ENCODE measurements around the gene BTC. TPM values are rescaled to one million over a fixed set of nuclear protein-coding genes. Genes with fewer than 3 reads are reported as not detected.

Gene BTC
- total RNA-seq, 1 donor from 2014 or later = 0.20 TPM

GRCh38 chr4:74751247-74751646 is 43.1 kb downstream of the BTC start:
- no peaks in the 10 kb centered on the region for H3K36me3 ChIP-seq (ENCODE audit: insufficient read depth, low read length)
- H2AFZ ChIP-seq (ENCODE audit: low read depth, low read length) = no peak overlapping the region
- no peak for DNase-seq (ENCODE audit: low read depth)
- no peaks in the 10 kb centered on the region for H3K4me1 ChIP-seq (ENCODE audit: insufficient read depth, low read length)
- H4K20me1 ChIP-seq (ENCODE audit: insufficient read depth, low read length) = no peaks in the 10 kb centered on the region
- H3K79me2 ChIP-seq (ENCODE audit: insufficient read depth, low read length) = no peaks in the 10 kb centered on the region
- no peak for FAIRE-seq
- TF ChIP-seq, protein P1, sequence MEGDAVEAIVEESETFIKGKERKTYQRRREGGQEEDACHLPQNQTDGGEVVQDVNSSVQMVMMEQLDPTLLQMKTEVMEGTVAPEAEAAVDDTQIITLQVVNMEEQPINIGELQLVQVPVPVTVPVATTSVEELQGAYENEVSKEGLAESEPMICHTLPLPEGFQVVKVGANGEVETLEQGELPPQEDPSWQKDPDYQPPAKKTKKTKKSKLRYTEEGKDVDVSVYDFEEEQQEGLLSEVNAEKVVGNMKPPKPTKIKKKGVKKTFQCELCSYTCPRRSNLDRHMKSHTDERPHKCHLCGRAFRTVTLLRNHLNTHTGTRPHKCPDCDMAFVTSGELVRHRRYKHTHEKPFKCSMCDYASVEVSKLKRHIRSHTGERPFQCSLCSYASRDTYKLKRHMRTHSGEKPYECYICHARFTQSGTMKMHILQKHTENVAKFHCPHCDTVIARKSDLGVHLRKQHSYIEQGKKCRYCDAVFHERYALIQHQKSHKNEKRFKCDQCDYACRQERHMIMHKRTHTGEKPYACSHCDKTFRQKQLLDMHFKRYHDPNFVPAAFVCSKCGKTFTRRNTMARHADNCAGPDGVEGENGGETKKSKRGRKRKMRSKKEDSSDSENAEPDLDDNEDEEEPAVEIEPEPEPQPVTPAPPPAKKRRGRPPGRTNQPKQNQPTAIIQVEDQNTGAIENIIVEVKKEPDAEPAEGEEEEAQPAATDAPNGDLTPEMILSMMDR (IDR thresholded peaks at IDR 0.05; ENCODE audit: insufficient read depth, low read depth, low read length) = no peak
- TF ChIP-seq EZH2 (IDR thresholded peaks at IDR 0.05; ENCODE audit: insufficient read depth, low read length) = no peak
- H3K9me3 Mint-ChIP-seq (ENCODE audit: unreplicated experiment) = no peaks in the 10 kb centered on the region
- H3K4me3 ChIP-seq (ENCODE audit: insufficient read depth, low read depth, low read length) = no peak overlapping the region
- H3K27ac Mint-ChIP-seq (ENCODE audit: unreplicated experiment) = no peak overlapping the region
- H3K4me3 Mint-ChIP-seq (ENCODE audit: unreplicated experiment) = no peak overlapping the region
- peaks cover 4% of the 10 kb centered on the region for H3K27me3 Mint-ChIP-seq (ENCODE audit: low read depth, unreplicated experiment)
- H3K36me3 Mint-ChIP-seq (ENCODE audit: low read depth, unreplicated experiment) = no peaks in the 10 kb centered on the region
- H3K9ac ChIP-seq (ENCODE audit: low read length) = no peak overlapping the region
- H3K9me3 ChIP-seq (ENCODE audit: insufficient read depth, low read depth, low read length) = no peaks in the 10 kb centered on the region
- no peak overlapping the region for H3K4me2 ChIP-seq (ENCODE audit: low read length)
- H3K27me3 ChIP-seq (ENCODE audit: insufficient read depth, low read length) = no peaks in the 10 kb centered on the region
- no peak overlapping the region for H3K27ac ChIP-seq (ENCODE audit: low read depth, low read length)
- H3K4me1 Mint-ChIP-seq (ENCODE audit: low read depth, unreplicated experiment) = no peaks in the 10 kb centered on the region

DNA sequence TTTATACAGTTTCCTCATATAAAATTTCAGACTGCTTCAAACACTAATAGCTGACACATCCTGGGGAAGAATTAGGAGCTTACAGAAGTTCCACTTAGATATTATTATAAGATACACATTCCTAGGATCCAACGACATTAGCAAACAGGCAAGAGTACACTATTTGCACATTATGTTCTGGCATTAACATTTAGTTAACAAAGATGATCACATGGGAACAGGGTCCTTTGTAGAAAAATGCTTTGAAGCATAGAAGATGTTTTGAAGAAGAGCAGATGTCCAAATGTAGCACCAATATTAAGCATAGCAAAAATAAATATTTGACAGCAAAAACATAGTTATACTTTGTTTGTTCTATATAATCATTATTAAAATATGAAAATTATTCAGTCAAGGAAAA is 52.1 kb downstream of the BTC start:
- FAIRE-seq (no peak), DNase-seq (ENCODE audit: low read depth) (no peak)
- Mint-ChIP-seq H3K4me1 (ENCODE audit: low read depth, unreplicated experiment) (no peaks in the 10 kb centered on the region), H3K27ac (ENCODE audit: unreplicated experiment) (no peak overlapping the region), H3K9me3 (ENCODE audit: unreplicated experiment) (no peaks in the 10 kb centered on the region), H3K4me3 (ENCODE audit: unreplicated experiment) (no peak overlapping the region), H3K27me3 (ENCODE audit: low read depth, unreplicated experiment) (no peaks in the 10 kb centered on the region), H3K36me3 (ENCODE audit: low read depth, unreplicated experiment) (no peaks in the 10 kb centered on the region)
- no peak overlapping the region for H3K27ac ChIP-seq (ENCODE audit: low read depth, low read length)
- no peak for TF ChIP-seq EZH2 (IDR thresholded peaks at IDR 0.05; ENCODE audit: insufficient read depth, low read length)
- TF ChIP-seq, protein P1 (IDR thresholded peaks at IDR 0.05; ENCODE audit: insufficient read depth, low read depth, low read length) = no peak
- no peak overlapping the region for H3K9ac ChIP-seq (ENCODE audit: low read length)
- H3K4me2 ChIP-seq (ENCODE audit: low read length) = no peak overlapping the region
- H3K36me3 ChIP-seq (ENCODE audit: insufficient read depth, low read length) = no peaks in the 10 kb centered on the region
- no peaks in the 10 kb centered on the region for H3K4me1 ChIP-seq (ENCODE audit: insufficient read depth, low read length)
- H4K20me1 ChIP-seq (ENCODE audit: insufficient read depth, low read length) = no peaks in the 10 kb centered on the region
- H3K9me3 ChIP-seq (ENCODE audit: insufficient read depth, low read depth, low read length) = no peaks in the 10 kb centered on the region
- no peak overlapping the region for H2AFZ ChIP-seq (ENCODE audit: low read depth, low read length)
- H3K4me3 ChIP-seq (ENCODE audit: insufficient read depth, low read depth, low read length) = no peak overlapping the region
- H3K27me3 ChIP-seq (ENCODE audit: insufficient read depth, low read length) = no peaks in the 10 kb centered on the region
- H3K79me2 ChIP-seq (ENCODE audit: insufficient read depth, low read length) = no peaks in the 10 kb centered on the region

GRCh38 chr4:74738464-74739143 is 55.7 kb downstream of the BTC start:
- no peaks in the 10 kb centered on the region for H3K4me1 Mint-ChIP-seq (ENCODE audit: low read depth, unreplicated experiment)
- H3K27me3 ChIP-seq (ENCODE audit: insufficient read depth, low read length) = peaks cover 2% of the 10 kb centered on the region
- no peaks in the 10 kb centered on the region for H3K4me1 ChIP-seq (ENCODE audit: insufficient read depth, low read length)
- DNase-seq (ENCODE audit: low read depth) (no peak), FAIRE-seq (no peak)
- no peak overlapping the region for H3K9ac ChIP-seq (ENCODE audit: low read length)
- H3K9me3 Mint-ChIP-seq (ENCODE audit: unreplicated experiment) = no peaks in the 10 kb centered on the region
- H4K20me1 ChIP-seq (ENCODE audit: insufficient read depth, low read length) = no peaks in the 10 kb centered on the region
- TF ChIP-seq EZH2 (IDR thresholded peaks at IDR 0.05; ENCODE audit: insufficient read depth, low read length) = no peak
- TF ChIP-seq, protein P1 (IDR thresholded peaks at IDR 0.05; ENCODE audit: insufficient read depth, low read depth, low read length) = no peak
- no peaks in the 10 kb centered on the region for H3K36me3 ChIP-seq (ENCODE audit: insufficient read depth, low read length)
- H3K36me3 Mint-ChIP-seq (ENCODE audit: low read depth, unreplicated experiment) = no peaks in the 10 kb centered on the region
- H3K27ac Mint-ChIP-seq (ENCODE audit: unreplicated experiment) = no peak overlapping the region
- H3K9me3 ChIP-seq (ENCODE audit: insufficient read depth, low read depth, low read length) = no peaks in the 10 kb centered on the region
- no peak overlapping the region for H2AFZ ChIP-seq (ENCODE audit: low read depth, low read length)
- H3K27me3 Mint-ChIP-seq (ENCODE audit: low read depth, unreplicated experiment) = no peaks in the 10 kb centered on the region
- H3K4me3 Mint-ChIP-seq (ENCODE audit: unreplicated experiment) = no peak overlapping the region
- H3K27ac ChIP-seq (ENCODE audit: low read depth, low read length) = no peak overlapping the region
- H3K79me2 ChIP-seq (ENCODE audit: insufficient read depth, low read length) = no peaks in the 10 kb centered on the region
- H3K4me2 ChIP-seq (ENCODE audit: low read length) = no peak overlapping the region
- H3K4me3 ChIP-seq (ENCODE audit: insufficient read depth, low read depth, low read length) = no peak overlapping the region

Measured in astrocyte (in vitro differentiated cells and primary cell).